PFSK-1 (cell line): ENCODE results near the gene ZBED5.

Experiments
- FOXP2 ChIP-seq: optimal IDR thresholded peaks from 2 replicates; pipeline ENCODE3; 2011; ENCODE audit warnings: borderline replicate concordance, control low read depth, inconsistent platforms; ENCODE audit not compliant: insufficient read depth; ENCODE audit errors: extremely low read length, extremely low read depth
- POLR2AphosphoS5 ChIP-seq: IDR thresholded peaks from 2 replicates; pipeline ENCODE4 v1.6.1; 2012; ENCODE audit warnings: low read depth, mild to moderate bottlenecking, control low read depth, low read length, moderate library complexity
- REST ChIP-seq, 2 experiments: IDR thresholded peaks; 2 replicates each; pipeline versions ENCODE4 v1.6.1 to v1.8.0; 2011 to 2012; ENCODE audit warnings: low read depth in 2 of 2, low read length in 2 of 2, control low read depth in 1 of 2, inconsistent platforms in 1 of 2, mild to moderate bottlenecking in 1 of 2, moderate library complexity in 1 of 2; ENCODE audit not compliant: insufficient read depth in 1 of 2
- SIN3A ChIP-seq: IDR thresholded peaks from 2 replicates; pipeline ENCODE4 v1.6.1; 2012; ENCODE audit warnings: mild to moderate bottlenecking, low read length, moderate library complexity, borderline replicate concordance; ENCODE audit not compliant: insufficient read depth
- TAF1 ChIP-seq: IDR thresholded peaks from 2 replicates; pipeline ENCODE4 v1.6.1; 2012; ENCODE audit warnings: low read length, control low read depth, borderline replicate concordance; ENCODE audit not compliant: insufficient read depth

The ZBED5 gene

GRCh38 chr11:10872097-10872496 is 14.2 kb upstream of the ZBED5 start:
- TF ChIP-seq FOXP2: no peak
- TF ChIP-seq REST (IDR thresholded peaks at IDR 0.05; ENCODE audit: insufficient read depth in 1 of 2, low read depth in 2 of 2, low read length in 2 of 2): no peak
- no peak for TF ChIP-seq SIN3A
- no peak for TF ChIP-seq TAF1
- TF ChIP-seq POLR2AphosphoS5: no peak

- TF ChIP-seq REST (IDR thresholded peaks at IDR 0.05; ENCODE audit: insufficient read depth in 1 of 2, low read depth in 2 of 2, low read length in 2 of 2): no peak
- no peak for TF ChIP-seq FOXP2
- TF ChIP-seq POLR2AphosphoS5: no peak
- no peak for TF ChIP-seq TAF1
- no peak for TF ChIP-seq SIN3A
Observed at GRCh38 chr11:10868352-10868751, 10.5 kb upstream of the ZBED5 start.

GRCh38 chr11:10866893-10867331 is 9.1 kb upstream of the ZBED5 start:
- no peak for TF ChIP-seq POLR2AphosphoS5
- TF ChIP-seq REST (IDR thresholded peaks at IDR 0.05; ENCODE audit: insufficient read depth in 1 of 2, low read depth in 2 of 2, low read length in 2 of 2): no peak
- TF ChIP-seq SIN3A: no peak
- TF ChIP-seq FOXP2: no peak
- no peak for TF ChIP-seq TAF1

GRCh38 chr11:10865837-10866270 is 8.0 kb upstream of the ZBED5 start:
- no peak for TF ChIP-seq FOXP2
- TF ChIP-seq REST (IDR thresholded peaks at IDR 0.05; ENCODE audit: insufficient read depth in 1 of 2, low read depth in 2 of 2, low read length in 2 of 2): no peak
- no peak for TF ChIP-seq SIN3A
- no peak for TF ChIP-seq TAF1
- no peak for TF ChIP-seq POLR2AphosphoS5

GRCh38 chr11:10864688-10865087 is 6.8 kb upstream of the ZBED5 start:
- no peak for TF ChIP-seq FOXP2
- no peak for TF ChIP-seq POLR2AphosphoS5
- TF ChIP-seq TAF1: no peak
- no peak for TF ChIP-seq SIN3A
- TF ChIP-seq REST (IDR thresholded peaks at IDR 0.05; ENCODE audit: insufficient read depth in 1 of 2, low read depth in 2 of 2, low read length in 2 of 2): no peak
